ENCODE measurements around the gene TMEM260.

DNA sequence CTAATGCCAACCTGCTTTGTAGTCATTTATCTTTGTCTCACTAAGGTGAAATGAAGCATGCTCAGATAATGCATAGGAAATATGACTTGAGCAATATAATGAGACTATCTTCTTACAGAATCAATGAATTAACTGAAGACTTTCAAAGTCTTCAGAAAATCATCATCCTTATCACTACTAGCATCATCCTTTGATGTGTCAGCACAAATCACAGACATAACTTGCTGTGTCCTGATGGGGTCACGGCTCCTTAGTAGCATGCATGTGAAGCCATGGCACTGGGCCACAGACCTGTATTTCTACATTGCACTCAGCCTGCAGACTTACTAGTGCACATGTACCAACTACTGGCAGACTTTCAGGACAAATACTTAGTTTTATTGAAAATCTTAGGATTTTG is 18.9 kb downstream of the TMEM260 start:
- no peak for TF ChIP-seq POLR2AphosphoS5 (IDR thresholded peaks at IDR 0.05)
- TF ChIP-seq, protein P1, sequence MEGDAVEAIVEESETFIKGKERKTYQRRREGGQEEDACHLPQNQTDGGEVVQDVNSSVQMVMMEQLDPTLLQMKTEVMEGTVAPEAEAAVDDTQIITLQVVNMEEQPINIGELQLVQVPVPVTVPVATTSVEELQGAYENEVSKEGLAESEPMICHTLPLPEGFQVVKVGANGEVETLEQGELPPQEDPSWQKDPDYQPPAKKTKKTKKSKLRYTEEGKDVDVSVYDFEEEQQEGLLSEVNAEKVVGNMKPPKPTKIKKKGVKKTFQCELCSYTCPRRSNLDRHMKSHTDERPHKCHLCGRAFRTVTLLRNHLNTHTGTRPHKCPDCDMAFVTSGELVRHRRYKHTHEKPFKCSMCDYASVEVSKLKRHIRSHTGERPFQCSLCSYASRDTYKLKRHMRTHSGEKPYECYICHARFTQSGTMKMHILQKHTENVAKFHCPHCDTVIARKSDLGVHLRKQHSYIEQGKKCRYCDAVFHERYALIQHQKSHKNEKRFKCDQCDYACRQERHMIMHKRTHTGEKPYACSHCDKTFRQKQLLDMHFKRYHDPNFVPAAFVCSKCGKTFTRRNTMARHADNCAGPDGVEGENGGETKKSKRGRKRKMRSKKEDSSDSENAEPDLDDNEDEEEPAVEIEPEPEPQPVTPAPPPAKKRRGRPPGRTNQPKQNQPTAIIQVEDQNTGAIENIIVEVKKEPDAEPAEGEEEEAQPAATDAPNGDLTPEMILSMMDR (IDR thresholded peaks at IDR 0.05), result no peak

All from prostate gland (tissue), 2 donors.